GOT3 (cell line): ENCODE measurements around the gene TMCC1.
"Not testable (repeated sequence)": the region's sequence is repeated elsewhere in the genome, so short reads cannot be mapped to it uniquely, and the experiment has no call there.

Source experiments
- DNase-seq: peaks from one replicate; lab custom pipeline; 2025; ENCODE audit warnings: mixed read lengths; lab: John Stamatoyannopoulos, UW

TMCC1 gene

DNA sequence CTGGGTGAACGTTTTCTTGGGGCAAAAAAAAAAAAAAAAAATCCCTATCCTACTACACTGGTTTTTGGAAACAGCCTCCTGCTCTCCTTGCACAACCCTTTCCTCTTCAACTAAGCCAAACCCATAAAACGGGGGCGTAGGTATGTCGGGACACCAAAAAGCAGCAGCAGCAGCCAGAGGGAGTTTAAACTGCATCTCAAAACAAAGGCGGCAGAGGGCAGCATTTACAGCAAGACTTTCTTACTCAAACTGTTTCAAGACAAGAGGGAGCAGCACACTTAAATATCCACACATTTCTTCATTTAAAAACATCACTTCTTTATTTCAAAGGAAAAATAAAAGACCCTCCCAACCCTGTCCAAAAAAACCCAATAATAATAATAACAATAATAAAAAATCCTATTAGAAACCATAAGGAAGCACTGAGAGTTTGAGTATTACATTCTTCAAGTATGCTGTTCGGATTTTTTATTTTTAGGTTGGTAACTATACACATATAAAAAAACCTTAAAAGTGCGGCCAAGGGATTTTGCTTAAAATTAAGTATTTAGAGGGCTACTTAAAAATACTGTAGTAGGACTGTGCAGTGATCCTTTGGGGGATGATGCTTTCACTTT, 243.1 kb downstream of the TMCC1 start:
- DNase-seq = peak; percentile 20

DNA sequence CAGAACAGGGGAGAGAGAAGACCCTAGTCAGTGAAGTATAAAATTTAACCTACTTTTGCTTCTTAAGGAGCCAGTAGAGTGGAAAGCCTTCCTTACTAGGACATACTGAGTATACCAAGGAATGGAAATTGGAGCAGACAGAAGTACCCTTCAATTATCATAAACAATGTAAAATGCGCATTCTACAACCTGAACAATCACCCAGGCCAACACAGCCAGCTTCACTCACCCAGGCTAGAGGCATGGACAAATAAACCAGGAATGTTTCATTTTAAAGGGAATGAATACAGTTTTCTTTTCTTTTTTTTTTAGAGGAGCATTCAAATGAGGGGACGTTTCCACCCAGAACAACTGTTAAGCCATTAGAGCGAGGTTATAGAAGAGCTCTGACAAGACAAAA, 245.1 kb downstream of the TMCC1 start:
- DNase-seq = no peak

DNA sequence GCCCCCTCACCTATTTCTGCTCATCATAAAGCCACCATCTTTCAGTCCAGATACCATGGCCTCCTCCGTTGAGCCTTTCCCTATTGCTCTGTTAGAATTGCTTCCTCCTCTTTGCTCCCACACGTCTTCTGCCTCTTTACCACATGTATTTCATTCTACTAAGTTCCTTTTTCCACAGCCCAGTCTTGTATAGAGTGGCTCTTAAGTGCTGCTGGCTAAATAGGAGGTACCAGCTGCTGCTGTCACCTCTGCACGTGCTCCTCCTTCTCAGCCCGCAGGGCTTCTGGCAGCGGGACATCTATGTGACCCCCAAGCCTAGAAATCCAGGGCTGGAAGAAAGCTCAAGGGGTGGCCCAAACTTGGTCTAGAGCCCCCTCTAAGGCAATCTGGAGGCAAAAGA, 248.2 kb downstream of the TMCC1 start:
- DNase-seq = no peak

DNA sequence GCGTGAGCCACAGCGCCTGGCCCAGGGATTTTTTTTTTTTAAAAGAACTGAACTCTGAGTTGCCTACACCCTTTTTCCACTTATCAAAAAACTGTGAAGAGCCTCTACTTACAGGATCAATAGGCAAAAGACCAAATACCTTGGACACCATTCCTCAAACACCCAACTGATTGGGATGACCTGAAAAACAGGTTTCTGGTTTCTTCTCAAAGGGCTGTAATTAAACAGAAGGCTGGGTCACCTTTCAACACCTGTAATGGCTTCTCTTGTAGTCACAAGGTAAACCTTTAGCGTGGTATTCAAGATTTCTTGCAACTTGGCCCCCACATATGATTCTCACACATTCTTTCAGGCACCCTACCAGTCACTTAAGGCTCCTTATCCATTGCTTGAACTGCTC, 248.7 kb downstream of the TMCC1 start:
- DNase-seq = no peak

DNA sequence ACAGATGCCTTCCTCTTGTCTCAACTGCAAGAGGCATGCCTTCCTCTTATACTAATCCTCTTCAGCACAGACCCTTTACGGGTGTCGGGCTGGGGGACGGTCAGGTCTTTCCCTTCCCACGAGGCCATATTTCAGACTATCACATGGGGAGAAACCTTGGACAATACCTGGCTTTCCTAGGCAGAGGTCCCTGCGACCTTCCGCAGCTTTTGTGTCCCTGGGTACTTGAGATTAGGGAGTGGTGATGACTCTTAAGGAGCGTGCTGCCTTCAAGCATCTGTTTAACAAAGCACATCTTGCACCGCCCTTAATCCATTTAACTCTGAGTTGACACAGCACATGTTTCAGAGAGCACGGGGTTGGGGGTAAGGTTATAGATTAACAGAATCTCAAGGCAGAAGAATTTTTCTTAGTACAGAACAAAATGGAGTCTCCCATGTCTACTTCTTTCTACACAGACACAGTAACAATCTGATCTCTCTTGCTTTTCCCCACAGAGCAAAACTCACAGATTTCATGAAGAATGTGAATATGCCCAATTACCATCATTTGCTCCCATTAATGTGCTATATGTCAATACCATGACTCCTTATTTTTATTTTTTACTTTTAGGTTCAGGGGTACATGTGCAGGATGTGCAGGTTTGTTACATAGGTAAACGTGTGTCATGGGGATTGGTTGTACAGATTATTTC, 251.8 kb downstream of the TMCC1 start:
- not testable (repeated sequence) for DNase-seq

DNA sequence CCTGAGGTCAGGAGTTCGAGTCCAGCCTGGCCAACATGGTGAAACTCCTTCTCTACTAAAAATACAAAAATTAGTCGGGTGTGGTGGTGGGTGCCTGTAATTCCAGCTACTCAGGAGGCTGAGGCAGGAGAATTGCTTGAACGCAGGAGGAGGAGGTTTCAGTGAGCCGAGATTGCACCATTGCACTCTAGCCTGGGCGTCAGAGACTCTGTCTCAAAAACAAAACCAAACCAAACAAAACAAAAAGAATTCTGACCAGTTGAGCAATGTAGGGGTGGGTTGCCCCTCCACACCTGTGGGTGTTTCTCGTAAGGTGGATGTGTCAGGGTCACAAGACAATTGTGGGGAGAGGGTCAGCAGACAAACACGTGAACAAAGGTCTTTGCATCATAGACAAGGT, 252.5 kb downstream of the TMCC1 start:
- not testable (repeated sequence) for DNase-seq

DNA sequence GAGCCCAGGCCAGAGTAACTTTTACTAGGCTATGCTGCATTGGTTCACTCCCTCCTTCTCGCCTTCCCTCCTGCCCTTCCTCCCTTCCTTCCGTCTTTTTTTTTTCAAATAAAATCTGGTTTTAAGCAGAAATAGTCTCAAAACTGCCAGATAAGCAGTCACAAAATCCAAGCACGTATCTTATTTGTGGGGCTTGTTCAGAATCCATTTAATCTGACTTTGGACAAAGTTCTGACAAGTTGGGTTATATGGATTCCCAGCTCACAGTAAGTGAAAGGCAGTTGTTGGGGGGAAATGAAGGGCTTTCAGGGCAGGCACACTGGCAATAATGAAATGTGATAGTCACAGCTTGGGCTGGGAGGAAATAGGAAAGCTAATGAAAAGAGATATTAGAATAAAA, 255.0 kb downstream of the TMCC1 start:
- DNase-seq = no peak

DNA sequence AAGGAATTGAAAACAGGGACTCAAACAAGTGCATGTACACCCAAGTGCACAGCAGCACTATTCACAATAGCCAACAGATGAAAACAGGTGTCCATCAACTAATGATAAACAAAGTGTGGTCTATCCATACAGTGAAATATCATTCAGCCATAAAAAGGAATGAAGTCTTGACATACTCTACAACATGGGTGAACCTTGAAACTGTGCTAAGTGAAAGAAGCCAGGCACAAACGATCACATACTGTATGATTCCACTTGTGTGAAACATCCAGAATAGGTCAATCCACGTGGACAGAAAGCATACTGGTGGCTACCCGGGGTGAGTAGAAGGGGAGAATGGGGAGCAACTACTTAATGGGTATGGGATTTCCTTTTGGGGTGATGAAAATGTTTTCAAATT, 257.4 kb downstream of the TMCC1 start:
- no peak for DNase-seq

DNA sequence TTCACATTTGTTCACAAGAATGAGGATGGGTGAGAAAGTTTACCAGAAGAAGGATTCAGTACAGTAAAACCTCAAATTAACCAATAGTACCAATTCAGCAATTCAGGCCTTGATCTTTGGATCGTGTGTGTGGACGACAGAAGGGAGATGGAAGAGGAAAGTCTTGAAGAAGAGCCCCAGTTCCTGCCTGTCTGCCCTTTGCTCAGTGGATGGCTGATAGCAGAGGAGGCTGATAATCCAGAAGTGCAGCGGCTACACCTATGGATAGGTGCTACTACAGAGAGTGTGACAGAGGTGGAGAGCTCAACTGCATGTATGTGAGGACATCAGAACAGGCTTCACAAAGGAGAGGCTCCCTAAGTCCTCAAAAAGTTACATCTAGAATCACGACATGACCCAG, 257.9 kb downstream of the TMCC1 start:
- DNase-seq = no peak

DNA sequence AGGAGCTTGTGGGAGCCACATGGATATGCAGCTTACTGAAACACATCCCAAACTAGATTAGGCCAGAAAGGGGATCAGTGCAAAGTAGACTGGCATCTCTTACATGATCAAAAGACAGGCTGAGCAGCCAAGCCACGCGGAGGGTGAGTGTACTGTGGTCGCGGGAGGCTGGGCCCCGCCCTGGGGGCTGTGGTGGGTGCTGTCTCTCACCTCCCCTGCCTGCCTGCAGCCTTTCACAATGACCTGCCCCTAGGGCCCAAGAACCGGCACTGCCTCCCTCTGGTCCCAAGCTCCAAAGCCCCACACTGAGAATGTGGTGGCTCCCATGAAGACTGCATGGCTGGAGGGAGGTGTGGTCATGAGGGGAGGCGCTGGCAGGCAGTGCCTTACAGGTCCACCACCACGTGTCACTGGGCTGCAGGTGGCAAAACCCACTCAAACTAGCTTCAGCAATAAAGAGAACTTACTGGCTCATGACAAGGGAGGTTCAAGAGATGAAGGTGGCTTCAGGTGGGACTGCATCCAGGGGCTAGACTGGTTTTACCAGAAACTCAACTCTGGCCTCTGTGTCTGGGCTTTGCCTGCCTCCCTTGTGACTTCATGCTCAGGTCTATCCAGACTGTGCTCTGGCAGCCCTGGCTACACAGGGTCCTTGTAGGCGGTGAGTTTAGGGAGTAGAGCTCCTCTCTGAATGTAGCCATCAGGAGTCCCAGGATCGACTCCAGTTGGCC, 259.6 kb downstream of the TMCC1 start:
- no peak for DNase-seq

DNA sequence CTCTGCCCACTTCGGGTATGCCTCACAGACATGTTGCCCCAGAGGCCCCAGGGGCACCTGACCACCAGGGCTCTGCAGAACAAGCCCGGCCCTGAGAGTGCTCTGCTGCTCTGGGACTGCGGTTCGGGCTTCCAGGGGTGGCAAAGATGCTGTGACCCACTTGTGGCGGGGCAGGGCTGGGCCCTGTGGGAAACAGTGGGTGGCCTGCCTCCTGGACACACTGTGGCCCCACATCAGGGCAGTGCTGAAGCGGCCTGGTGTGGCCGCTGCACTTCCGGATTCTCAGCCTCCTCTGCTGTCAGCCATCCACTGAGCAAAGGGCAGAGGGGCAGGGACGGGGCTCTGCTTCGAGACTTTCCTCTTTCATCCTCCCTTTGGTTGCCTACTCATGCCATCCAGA, 260.5 kb downstream of the TMCC1 start:
- no peak for DNase-seq

DNA sequence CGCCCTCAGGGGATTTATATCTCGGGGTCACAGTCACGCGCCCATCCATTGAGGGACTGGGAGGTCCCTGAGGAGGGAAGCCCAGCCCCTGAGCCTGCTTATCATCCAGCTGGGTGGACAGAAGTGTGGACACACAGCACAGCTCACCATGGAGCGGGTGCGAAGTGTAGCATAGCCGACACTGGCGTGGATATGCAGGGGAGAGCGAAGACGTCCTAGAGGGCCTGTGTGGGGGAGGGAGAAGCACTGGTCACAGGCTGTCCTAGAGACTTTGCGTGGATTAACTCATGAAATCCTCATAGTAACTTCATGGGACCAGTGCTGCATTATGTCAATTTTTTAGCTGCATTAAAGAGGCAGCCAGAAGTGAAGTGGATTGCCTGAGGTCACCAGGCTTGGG, 261.0 kb downstream of the TMCC1 start:
- no peak for DNase-seq

DNA sequence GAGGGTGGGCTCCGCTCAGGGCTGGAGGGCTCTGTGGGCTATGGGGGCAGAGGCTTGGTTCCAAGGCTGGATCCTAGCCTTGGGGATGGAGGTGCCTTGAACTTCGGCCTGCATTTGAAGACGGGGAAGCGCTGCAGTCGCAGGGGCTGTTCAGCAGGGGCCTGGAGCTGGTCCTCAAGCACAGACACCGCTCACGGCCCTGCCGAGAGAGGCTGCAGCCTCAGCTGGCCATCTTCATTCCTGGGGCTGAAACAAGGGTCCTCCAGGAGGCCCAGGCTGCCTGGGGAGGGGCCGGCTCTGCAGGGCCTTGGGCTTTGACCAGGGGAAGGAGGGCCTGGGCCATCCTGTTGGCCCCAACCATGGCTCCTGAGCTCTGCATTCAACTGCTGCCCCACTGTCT, 261.5 kb downstream of the TMCC1 start:
- no peak for DNase-seq

DNA sequence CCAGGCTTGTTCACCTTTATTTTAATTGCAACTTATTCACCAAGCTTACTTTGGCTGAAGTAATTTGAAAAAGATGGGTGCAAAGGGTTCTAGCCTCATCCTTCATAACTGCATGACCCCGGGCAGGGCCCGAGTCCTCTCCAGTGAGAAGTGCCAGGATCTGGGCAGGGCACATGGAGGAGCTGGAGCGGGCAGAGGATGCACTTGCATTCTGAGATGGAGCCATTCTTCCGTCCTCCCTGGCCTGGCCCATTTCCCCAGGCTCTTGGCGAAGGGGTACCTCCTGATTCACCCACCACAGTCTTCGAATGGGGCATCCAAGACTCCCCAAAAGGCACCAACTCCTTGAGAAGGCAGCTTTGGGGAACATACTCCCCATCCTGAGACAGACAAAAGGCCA, 264.5 kb downstream of the TMCC1 start:
- DNase-seq = no peak

DNA sequence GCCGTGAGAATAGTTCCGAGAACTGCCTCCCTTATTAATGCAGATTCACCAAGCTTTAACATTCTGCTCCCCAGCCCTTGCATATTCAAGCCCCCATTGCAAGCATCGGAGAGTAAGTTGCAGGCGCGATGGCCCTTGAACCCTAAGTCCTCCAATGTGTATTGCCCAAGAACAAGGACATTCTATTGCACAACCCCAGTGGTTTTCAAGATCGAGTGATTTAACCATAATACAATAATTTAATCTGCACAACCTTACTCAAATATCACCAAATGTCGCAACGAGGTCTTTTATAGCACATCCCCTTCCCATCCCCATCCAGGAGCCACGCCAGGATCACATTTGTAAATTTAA, 265.4 kb downstream of the TMCC1 start:
- no peak for DNase-seq

DNA sequence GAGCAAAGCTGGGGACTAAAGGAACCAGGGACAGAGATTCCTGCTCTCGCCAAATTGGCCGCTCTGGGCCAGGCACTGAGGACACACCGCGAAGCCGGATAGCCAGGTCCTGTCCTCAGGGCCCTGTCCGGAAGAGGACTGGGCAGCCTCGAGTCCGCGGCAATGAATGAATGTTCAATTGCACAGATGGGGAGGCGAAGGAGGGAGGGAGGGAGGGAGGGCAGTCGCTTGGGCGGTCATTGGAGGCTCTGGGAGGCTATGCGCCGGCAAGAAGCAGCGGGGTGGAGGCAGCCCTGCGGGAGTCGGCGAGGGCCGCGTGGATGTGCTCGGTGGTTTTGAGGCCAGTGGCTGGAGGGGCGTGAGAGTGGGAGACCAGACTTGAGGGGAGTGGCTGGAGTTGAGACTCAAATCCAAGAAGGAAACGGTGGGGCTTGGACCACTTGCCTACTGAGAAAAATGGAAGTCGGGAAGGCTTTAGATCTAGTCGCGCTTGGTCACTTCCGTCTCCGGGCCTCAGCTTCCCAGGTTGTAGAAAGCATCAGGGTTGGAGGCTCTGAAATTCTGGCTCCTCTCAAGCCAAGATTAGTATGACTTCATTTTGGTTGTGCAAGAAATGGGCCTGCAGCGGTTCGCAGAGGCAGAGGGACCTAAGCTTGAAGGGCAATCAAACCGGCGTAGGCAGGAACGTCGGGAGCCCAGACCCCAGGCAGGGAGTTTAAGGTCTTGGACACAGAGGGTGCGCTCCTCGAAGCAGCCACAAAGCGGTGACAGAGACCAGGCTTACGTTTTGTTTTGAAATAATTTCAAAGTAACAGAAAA, 266.0 kb downstream of the TMCC1 start:
- DNase-seq = peak; percentile 12

DNA sequence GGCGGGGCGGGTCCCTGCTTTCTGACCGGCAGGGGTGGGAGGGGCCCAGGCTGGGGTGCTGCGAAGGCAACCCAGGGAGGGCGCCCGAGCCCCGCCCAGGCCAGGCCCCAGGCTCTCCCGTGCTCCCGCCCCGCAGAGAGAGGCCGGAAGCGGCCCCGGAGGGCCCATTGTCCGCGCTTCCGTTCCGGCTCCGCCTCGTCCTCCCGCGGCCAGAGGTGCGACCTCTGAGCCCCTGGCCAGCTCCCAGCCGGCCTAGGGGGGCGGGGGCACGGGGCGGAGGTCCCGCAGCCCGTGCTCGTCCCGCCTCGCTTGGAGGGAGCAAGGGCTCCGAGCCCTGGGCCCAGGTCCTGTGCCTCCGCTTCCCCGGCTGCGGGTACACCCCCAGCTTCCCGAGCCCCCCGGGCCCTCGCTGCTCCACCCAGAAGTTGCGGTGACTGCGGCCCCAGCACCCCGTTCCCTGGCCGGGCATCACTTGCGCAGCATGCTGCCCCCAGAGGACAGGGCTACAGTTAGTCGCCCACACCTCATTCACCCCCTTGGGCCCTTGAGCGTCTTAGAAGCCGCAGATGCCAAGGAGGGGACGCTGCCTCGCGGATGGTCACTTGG, 266.7 kb downstream of the TMCC1 start:
- DNase-seq = peak; percentile 65

DNA sequence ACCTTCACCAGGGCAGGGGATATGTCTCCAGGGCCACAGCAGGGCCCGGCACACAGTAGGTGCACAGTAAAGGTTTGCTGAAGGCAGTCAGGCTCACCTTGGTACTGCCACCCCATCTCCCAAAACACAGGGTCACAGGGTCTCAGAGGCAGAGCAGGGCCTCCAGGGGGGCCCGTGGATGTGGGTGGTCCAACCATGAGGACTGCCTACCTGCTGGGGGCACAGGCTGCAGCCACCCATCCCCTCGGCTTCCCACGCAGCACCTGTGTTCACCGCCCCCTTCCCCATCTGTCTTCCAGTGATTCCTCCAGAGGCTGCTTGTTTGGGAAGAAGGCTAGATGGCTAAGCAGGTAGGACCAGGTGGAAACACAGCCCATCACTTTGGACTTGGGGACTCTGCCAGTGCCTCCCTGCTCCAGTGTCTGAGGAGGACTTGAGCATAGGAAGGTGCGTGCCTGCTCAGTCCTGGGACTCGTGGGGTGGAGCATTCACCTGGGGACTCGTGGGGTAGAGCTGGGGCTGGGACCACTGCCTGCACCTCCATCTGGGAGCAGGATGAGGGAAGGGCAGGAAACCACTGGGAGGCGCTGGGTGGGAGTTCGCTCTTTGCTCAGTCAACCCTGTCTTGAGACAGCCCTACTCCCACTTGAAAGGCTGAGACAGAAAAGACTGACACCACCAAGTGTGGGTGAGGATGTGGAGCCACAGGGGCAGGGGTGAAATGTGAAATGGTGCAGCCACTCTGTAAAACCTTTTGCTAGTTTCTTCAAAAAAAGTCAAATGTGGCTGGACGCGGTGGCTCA, 268.2 kb downstream of the TMCC1 start:
- no peak for DNase-seq

DNA sequence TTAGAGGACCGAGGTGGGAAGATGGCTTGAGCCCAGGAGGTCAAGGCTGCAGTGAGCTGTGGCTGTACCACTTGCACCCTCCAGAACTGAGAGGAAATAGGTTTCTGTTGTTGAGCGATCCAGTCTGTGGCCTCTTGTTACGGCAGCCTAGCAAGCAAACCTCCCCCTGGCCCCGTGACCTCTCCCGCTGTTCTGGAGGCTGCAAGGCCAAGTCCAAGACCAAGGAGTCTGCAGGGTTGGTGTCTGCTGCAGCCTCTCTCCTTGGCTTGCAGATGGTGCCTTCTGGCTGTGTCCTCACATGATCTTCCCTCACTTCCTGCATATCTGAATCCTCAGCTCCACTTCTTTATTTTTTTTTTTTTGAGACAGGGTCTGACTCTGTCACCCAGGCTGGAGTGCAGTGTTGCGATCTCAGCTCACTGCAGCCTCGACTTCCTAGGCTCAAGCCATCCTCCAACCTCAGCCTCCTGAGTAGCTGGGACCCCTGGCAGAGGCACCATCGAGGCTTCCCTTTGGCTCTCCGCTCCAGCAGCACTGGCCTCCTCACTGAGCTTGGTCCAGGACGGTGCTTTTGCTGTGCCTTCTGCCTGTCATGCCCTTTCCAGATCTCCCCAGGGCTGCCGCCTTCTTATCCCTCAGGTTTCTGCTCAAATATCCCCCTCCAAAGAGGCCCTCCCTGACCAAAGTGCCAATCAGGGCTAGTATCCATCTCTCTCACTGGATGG, 269.0 kb downstream of the TMCC1 start:
- no peak for DNase-seq

DNA sequence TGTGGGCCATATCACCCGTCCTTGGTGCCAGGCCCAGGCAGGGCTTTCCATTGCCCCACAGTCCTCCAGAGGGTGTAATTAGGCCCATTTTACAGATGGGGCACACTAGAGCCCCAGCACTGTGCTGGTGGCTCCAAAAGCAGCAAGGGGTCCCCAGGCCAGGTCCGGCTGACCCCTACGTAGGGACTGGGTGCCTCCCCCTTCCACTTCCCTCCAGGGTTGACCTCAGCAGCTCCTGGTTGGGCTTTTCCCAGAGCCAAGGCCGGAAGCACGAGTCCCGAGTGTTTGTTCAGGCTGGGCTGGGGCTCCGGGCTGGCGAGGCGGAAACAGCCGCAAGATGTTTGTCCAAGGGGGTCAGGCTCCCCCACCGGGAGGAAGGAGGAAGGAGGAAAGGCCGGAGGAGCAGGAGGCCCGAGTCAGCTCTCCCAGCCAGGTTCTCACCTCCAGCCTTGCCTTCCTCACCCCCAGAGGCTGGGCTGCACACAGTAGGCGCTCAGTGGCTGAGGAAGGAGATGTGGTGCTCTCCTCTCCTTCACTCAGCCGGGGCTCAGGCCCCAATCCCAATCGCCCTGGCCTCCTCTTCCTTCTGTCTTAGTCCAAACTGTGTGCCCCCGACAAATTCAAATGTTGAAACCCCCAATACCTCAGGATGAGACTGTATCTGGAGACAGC, 269.9 kb downstream of the TMCC1 start:
- DNase-seq = no peak
